HepG2 (cell line): ENCODE results near the gene MAPK11. TPM values are rescaled to one million over a fixed set of nuclear protein-coding genes. Genes with fewer than 3 reads are reported as not detected.

Experiments
- ATAC-seq: fragments of 200-7000 bp; cut with Tn5 transposase; 3 replicates; pipeline ENCODE4 v1.9.1; 2020; ENCODE audit warnings: mild to moderate bottlenecking, moderate library complexity
- BruUV-seq: library from RNA; stranded (reverse); fragments of 400-500 nt; replicated peaks from 2 replicates; lab custom pipeline; 2021; lab: Mats Ljungman, UMichigan
- CTCF ChIA-PET: fragments of 300-600 bp; formaldehyde crosslinking; extraction: SDS; loops from one replicate; lab custom pipeline; 2021; ENCODE audit warnings: low total read pairs, inconsistent platforms, low intra/inter-chr PET ratio; lab: Yijun Ruan, JAX
- POLR2A ChIA-PET: fragments of 350-600 bp; sonication (Branson Sonifier 250); formaldehyde crosslinking; loops from one replicate; lab custom pipeline; 2020; ENCODE audit warnings: antibody characterized with exemption, inconsistent platforms; lab: Yijun Ruan, JAX
- DNase-seq: peaks from one replicate; pipeline ENCODE4 v3.0.0-alpha.2; 2015; ENCODE audit warnings: low spot score
- FAIRE-seq: peaks from 3 replicates; lab custom pipeline; 2011; peaks lifted over from hg19 to GRCh38; lab: Jason Lieb, UNC
- H2AFZ ChIP-seq: one replicate; pipeline ENCODE4 v1.6.1; 2011; ENCODE audit warnings: low read length, inconsistent platforms
- H3K27ac ChIP-seq: fragments of 300-600 bp; 3 replicates; pipeline ENCODE4 v1.8.0; 2011; ENCODE audit warnings: mixed run types, mild to moderate bottlenecking, mixed read lengths, low read length, inconsistent platforms; ENCODE audit not compliant: insufficient read depth; ENCODE audit errors: extremely low read length
- H3K27me3 ChIP-seq, 2 experiments: fragments of 200-600 bp in 1 of 2; 2 replicates in 1 of 2; 3 replicates in 1 of 2; pipeline versions ENCODE4 v1.6.0 to v1.8.0; 2011; ENCODE audit warnings: low read length in 2 of 2, mild to moderate bottlenecking in 2 of 2, moderate library complexity in 2 of 2, inconsistent platforms in 1 of 2; ENCODE audit not compliant: insufficient read depth in 2 of 2, control insufficient read depth in 1 of 2
- H3K36me3 ChIP-seq, 2 experiments: fragments of 200-600 bp in 1 of 2; replicated peaks in 1 of 2; 2 replicates in 1 of 2; 3 replicates in 1 of 2; pipeline versions ENCODE4 v1.5.1 to v1.8.0; 2011; ENCODE audit warnings: low read length in 2 of 2, inconsistent platforms in 1 of 2; ENCODE audit not compliant: insufficient read depth in 2 of 2, control insufficient read depth in 1 of 2
- H3K4me1 ChIP-seq: 2 replicates; pipeline ENCODE4 v1.5.1; 2012; ENCODE audit warnings: low read length, inconsistent platforms; ENCODE audit not compliant: insufficient read depth
- H3K4me2 ChIP-seq: 2 replicates; pipeline ENCODE4 v1.6.0; 2011; ENCODE audit warnings: low read depth, low read length, inconsistent platforms
- H3K4me3 ChIP-seq, 3 experiments: fragments of 200-600 bp in 1 of 3; sonication (generic), shearing (Covaris generic) in 1 of 3; replicated peaks in 1 of 3; 2 replicates each; pipeline ENCODE4 v1.5.1; 2011 to 2016; ENCODE audit warnings: low read length in 3 of 3, inconsistent platforms in 2 of 3, low read depth in 2 of 3, mild to moderate bottlenecking in 2 of 3, control low read depth in 1 of 3, mixed read lengths in 1 of 3; ENCODE audit not compliant: insufficient read depth in 1 of 3
- H3K79me2 ChIP-seq: one replicate; pipeline ENCODE4 v1.6.1; 2011; ENCODE audit warnings: low read length, inconsistent platforms; ENCODE audit not compliant: insufficient read depth
- H3K9ac ChIP-seq: 2 replicates; pipeline ENCODE4 v1.6.0; 2011; ENCODE audit warnings: mild to moderate bottlenecking, low read depth, low read length, inconsistent platforms; ENCODE audit not compliant: insufficient read depth
- H3K9me3 ChIP-seq: 2 replicates; pipeline ENCODE4 v1.5.1; 2012; ENCODE audit warnings: mild to moderate bottlenecking, low read length
- H4K20me1 ChIP-seq: 2 replicates; pipeline ENCODE4 v1.6.0; 2011; ENCODE audit warnings: inconsistent platforms, mild to moderate bottlenecking, low read length, moderate library complexity; ENCODE audit not compliant: insufficient read depth
- RBFOX2 ChIP-seq: fragments of 200-400 bp; formaldehyde crosslinking; IDR thresholded peaks from 2 replicates; pipeline ENCODE4 v1.6.1; 2017; ENCODE audit warnings: low read depth, mild to moderate bottlenecking, low read length
- SNAI1 ChIP-seq: sonication (generic); formaldehyde crosslinking; IDR thresholded peaks from 2 replicates; pipeline ENCODE4 v1.5.0; 2020; ENCODE audit warnings: mild to moderate bottlenecking, missing genetic modification reagents, borderline replicate concordance
- ZBTB38 ChIP-seq: sonication (generic); formaldehyde crosslinking; IDR thresholded peaks from 2 replicates; pipeline ENCODE4 v1.5.1; 2020; ENCODE audit warnings: mild to moderate bottlenecking, missing genetic modification reagents
- ZC3H13 ChIP-seq: sonication (generic); formaldehyde crosslinking; IDR thresholded peaks from 2 replicates; pipeline ENCODE4 v1.8.1; 2023; ENCODE audit warnings: mild to moderate bottlenecking, missing genetic modification reagents, moderate library complexity
- WGBS: methylation state at CpG from one replicate; pipeline ENCODE4 v1.1.6; 2017; ENCODE audit warnings: low lambda C conversion rate; 5-methylcytosine and 5-hydroxymethylcytosine counted together
- in situ Hi-C: cut with HindIII; loops from 2 replicates; pipeline ENCODE4 v1.10.0; 2017; ENCODE audit warnings: low pct_unique_long_range_greater_than_20kb; ENCODE audit not compliant: extremely low pct_ligation_motif_present
- intact Hi-C: fragments of 100-400 bp; cut with micrococcal nuclease; formaldehyde crosslinking; loops from one replicate; pipeline ENCODE4 v1.10.0; 2022; ENCODE audit not compliant: unreplicated experiment
- polyA plus RNA-seq, 8 experiments: library from polyadenylated mRNA; depleted of rRNA in 3 of 8; stranded (reverse) in 7 of 8; unstranded in 1 of 8; fragments of >200 nt; fragmentation: Illumina TruSeq in 4 of 8; extraction: Trizol in 4 of 8; gene quantifications; 2 replicates each; pipeline versions ENCODE4 v1.2.1 to v1.2.3, GENCODE V29; 2011 to 2016; ENCODE audit warnings: low read depth in 4 of 8, missing spikeins in 1 of 8, mixed read lengths in 1 of 8; ENCODE audit not compliant: insufficient read depth in 1 of 8
- total RNA-seq, 5 experiments: library from RNA; depleted of rRNA; stranded (reverse); fragments of >200 nt; fragmentation: Illumina TruSeq; extraction: Trizol; gene quantifications; 2 replicates each; pipeline ENCODE4 v1.2.3, GENCODE V29; 2016; ENCODE audit warnings: low read depth in 1 of 5
- TF ChIP-seq, protein P1 (sequence below): sonication (generic); formaldehyde crosslinking; IDR thresholded peaks from 2 replicates; pipeline ENCODE4 v1.5.0; 2020; ENCODE audit warnings: missing genetic modification reagents

The MAPK11 gene
- total and polyA plus RNA-seq, 2 of the 13 experiments (the other 11 are each of a cell fraction or from before 2014, with no cell fraction given): 0.15 to 0.17 TPM

DNA sequence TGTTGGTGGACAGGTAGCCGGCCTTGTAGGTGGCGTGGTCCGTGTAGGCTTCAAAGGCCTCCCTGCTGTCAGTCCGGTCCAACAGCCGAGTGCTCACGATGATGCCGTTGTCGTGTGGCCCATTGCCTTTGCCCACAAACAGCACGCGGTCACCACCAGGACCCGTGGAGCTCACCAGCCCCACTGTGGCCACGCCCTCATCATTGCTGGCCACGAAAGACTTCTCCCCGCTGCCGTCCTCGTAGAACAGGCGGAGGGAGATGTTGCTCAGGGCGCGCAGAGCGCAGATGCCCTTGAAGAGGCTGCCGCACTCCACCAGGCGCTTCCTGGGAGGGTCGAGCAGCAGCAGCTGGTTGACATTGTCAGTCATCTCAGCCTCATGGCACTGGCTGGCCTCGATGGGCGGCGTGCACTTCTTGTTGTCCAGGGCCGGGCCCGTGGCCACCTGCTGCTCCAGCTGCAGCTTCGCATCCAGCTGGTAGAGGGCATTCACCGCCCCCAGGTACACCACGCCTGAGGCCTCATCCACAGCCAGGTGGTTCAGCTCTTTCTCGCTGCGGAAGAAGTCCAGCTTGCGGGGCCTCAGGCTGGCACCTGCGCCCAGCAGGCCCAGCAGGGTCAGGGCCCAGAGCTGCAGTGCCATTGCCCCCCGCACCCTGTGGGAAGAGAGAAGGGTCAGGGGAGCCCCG is 19.9 kb upstream of the MAPK11 start:
- ChIA-PET CTCF (no interaction called here), POLR2A (no interaction called here)
- H3K27ac ChIP-seq: no peak overlapping the region
- BruUV-seq: TSS peak; percentile 41
- no peak overlapping the region for H3K9ac ChIP-seq
- ATAC-seq (no peak), FAIRE-seq (no peak), DNase-seq (no peak)
- no peak overlapping the region for H2AFZ ChIP-seq
- intact Hi-C loops: loop anchor here (5.0 to 10.0 kb wide), 2 partner anchors 37 to 865 kb away; partner anchors contain the start of gene DENND6B
- no peaks in the 10 kb centered on the region for H3K9me3 ChIP-seq
- no peak overlapping the region for H3K4me2 ChIP-seq
- WGBS: 97% methylated on average over 20 of the region's 37 CpGs
- no peaks in the 10 kb centered on the region for H3K27me3 ChIP-seq
- no peak overlapping the region for H3K4me3 ChIP-seq
- peaks cover 39% of the 10 kb centered on the region for H3K79me2 ChIP-seq
- TF ChIP-seq, protein P1, sequence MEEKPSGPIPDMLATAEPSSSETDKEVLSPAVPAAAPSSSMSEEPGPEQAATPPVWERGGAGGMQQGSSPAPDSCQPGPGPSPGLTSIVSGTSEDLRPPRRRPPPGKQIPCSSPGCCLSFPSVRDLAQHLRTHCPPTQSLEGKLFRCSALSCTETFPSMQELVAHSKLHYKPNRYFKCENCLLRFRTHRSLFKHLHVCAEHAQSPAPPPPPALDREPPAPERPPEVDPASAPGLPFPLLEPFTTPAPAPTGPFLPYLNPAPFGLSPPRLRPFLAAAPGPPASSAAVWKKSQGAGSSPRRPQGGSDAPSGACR (CRISPR knock-in tag): no peak
- TF ChIP-seq ZBTB38 (CRISPR knock-in tag): peak; percentile 53; the same call in 1 of the 2 replicates
- peaks cover 4% of the 10 kb centered on the region; the same call in 1 of the 2 replicates for H4K20me1 ChIP-seq
- peaks cover 29% of the 10 kb centered on the region for H3K4me1 ChIP-seq
- in situ Hi-C loops: no loop called here
- peaks cover 20 to 33% of the 10 kb centered on the region in 2 experiments; a peak in 4 of 5 replicates for H3K36me3 ChIP-seq

- WGBS: 96% methylated on average over 29 of the region's 57 CpGs
- no peak for FAIRE-seq
- ChIA-PET POLR2A (no interaction called here), CTCF (no interaction called here)
- no peak overlapping the region for H3K4me3 ChIP-seq
- intact Hi-C loops (no loop called here), in situ Hi-C loops (no loop called here)
- H3K4me2 ChIP-seq: no peak overlapping the region
- no peak overlapping the region for H2AFZ ChIP-seq
- H3K9me3 ChIP-seq: no peaks in the 10 kb centered on the region
- peaks cover 4% of the 10 kb centered on the region; the same call in 1 of the 2 replicates for H4K20me1 ChIP-seq
- H3K36me3 ChIP-seq: peaks cover 20 to 33% of the 10 kb centered on the region in 2 experiments; a peak in 4 of 5 replicates
- no peaks in the 10 kb centered on the region for H3K27me3 ChIP-seq
- ATAC-seq: no peak
- peaks cover 33% of the 10 kb centered on the region for H3K79me2 ChIP-seq
- H3K4me1 ChIP-seq: peaks cover 22% of the 10 kb centered on the region
- BruUV-seq: no TSS peak
- DNase-seq: no peak
- H3K27ac ChIP-seq: no peak overlapping the region
- TF ChIP-seq SNAI1 (CRISPR knock-in tag) (no peak), ZC3H13 (CRISPR knock-in tag) (0 out of 2 replicates have a peak, but pooled peaks have one; percentile 1), RBFOX2 (peak; percentile 15; the same call in 1 of the 2 replicates)
- no peak overlapping the region for H3K9ac ChIP-seq
Measured at GRCh38 chr22:50289151-50289941, 19.2 kb upstream of the MAPK11 start.
